ENCODE data around the gene IGFBP5. TPM values are rescaled to one million over a fixed set of nuclear protein-coding genes. Genes with fewer than 3 reads are reported as not detected.

The IGFBP5 gene
- total RNA-seq, 1 experiment from 2014 or later: not detected

- H3K79me2 ChIP-seq (ENCODE audit: low read length): no peaks in the 10 kb centered on the region
- no peak overlapping the region for H3K27ac ChIP-seq (ENCODE audit: low read length)
- no peak overlapping the region for H3K4me2 ChIP-seq (ENCODE audit: low read depth, low read length, poor library complexity, severe bottlenecking)
- H3K4me3 ChIP-seq (ENCODE audit: low read length): no peak overlapping the region
- H2AFZ ChIP-seq (ENCODE audit: low read length): no peak overlapping the region
- H3K36me3 ChIP-seq (ENCODE audit: insufficient read depth, low read length): no peaks in the 10 kb centered on the region
- H4K20me1 ChIP-seq (ENCODE audit: insufficient read depth, low read depth, low read length): no peaks in the 10 kb centered on the region
- no peak overlapping the region for H3K9ac ChIP-seq (ENCODE audit: low read length)
- no peaks in the 10 kb centered on the region for H3K27me3 ChIP-seq (ENCODE audit: low read length)
- no peak for DNase-seq
- no peaks in the 10 kb centered on the region for H3K9me2 ChIP-seq (replicated peaks; ENCODE audit: insufficient read depth, low read length)
- H3K4me1 ChIP-seq (ENCODE audit: low read length): peaks cover 4% of the 10 kb centered on the region; the same call in 1 of the 2 replicates
- no peaks in the 10 kb centered on the region for H3K9me3 ChIP-seq (ENCODE audit: low read length)
Measured at GRCh38 chr2:216626875-216627245, 68.5 kb downstream of the IGFBP5 start.

- H3K9me3 ChIP-seq (ENCODE audit: low read length): no peaks in the 10 kb centered on the region
- no peak overlapping the region for H3K4me2 ChIP-seq (ENCODE audit: low read depth, low read length, poor library complexity, severe bottlenecking)
- no peaks in the 10 kb centered on the region for H4K20me1 ChIP-seq (ENCODE audit: insufficient read depth, low read depth, low read length)
- no peak overlapping the region for H3K9ac ChIP-seq (ENCODE audit: low read length)
- H3K36me3 ChIP-seq (ENCODE audit: insufficient read depth, low read length): no peaks in the 10 kb centered on the region
- no peak overlapping the region for H2AFZ ChIP-seq (ENCODE audit: low read length)
- no peaks in the 10 kb centered on the region for H3K27me3 ChIP-seq (ENCODE audit: low read length)
- DNase-seq: no peak
- no peak overlapping the region for H3K27ac ChIP-seq (ENCODE audit: low read length)
- H3K4me1 ChIP-seq (ENCODE audit: low read length): peaks cover 4% of the 10 kb centered on the region; the same call in 1 of the 2 replicates
- no peak overlapping the region for H3K4me3 ChIP-seq (ENCODE audit: low read length)
- H3K79me2 ChIP-seq (ENCODE audit: low read length): no peaks in the 10 kb centered on the region
- no peaks in the 10 kb centered on the region for H3K9me2 ChIP-seq (replicated peaks; ENCODE audit: insufficient read depth, low read length)
Measured at GRCh38 chr2:216626168-216626874, 69.0 kb downstream of the IGFBP5 start.

GRCh38 chr2:216624251-216624650, 71.1 kb downstream of the IGFBP5 start:
- Histone ChIP-seq H3K27ac (ENCODE audit: low read length) (no peak overlapping the region), H3K79me2 (ENCODE audit: low read length) (no peaks in the 10 kb centered on the region), H3K27me3 (ENCODE audit: low read length) (no peaks in the 10 kb centered on the region), H3K36me3 (ENCODE audit: insufficient read depth, low read length) (no peaks in the 10 kb centered on the region), H3K4me2 (ENCODE audit: low read depth, low read length, poor library complexity, severe bottlenecking) (no peak overlapping the region), H3K4me3 (ENCODE audit: low read length) (no peak overlapping the region), H3K4me1 (ENCODE audit: low read length) (peaks cover 4% of the 10 kb centered on the region; the same call in 1 of the 2 replicates), H3K9me2 (replicated peaks; ENCODE audit: insufficient read depth, low read length) (no peaks in the 10 kb centered on the region), H3K9me3 (ENCODE audit: low read length) (no peaks in the 10 kb centered on the region), H2AFZ (ENCODE audit: low read length) (no peak overlapping the region), H3K9ac (ENCODE audit: low read length) (no peak overlapping the region), H4K20me1 (ENCODE audit: insufficient read depth, low read depth, low read length) (no peaks in the 10 kb centered on the region)
- DNase-seq: no peak

- no peaks in the 10 kb centered on the region for H3K36me3 ChIP-seq (ENCODE audit: insufficient read depth, low read length)
- no peak overlapping the region for H3K9ac ChIP-seq (ENCODE audit: low read length)
- H2AFZ ChIP-seq (ENCODE audit: low read length): no peak overlapping the region
- H4K20me1 ChIP-seq (ENCODE audit: insufficient read depth, low read depth, low read length): no peaks in the 10 kb centered on the region
- no peaks in the 10 kb centered on the region for H3K9me3 ChIP-seq (ENCODE audit: low read length)
- peaks cover 4% of the 10 kb centered on the region; the same call in 1 of the 2 replicates for H3K4me1 ChIP-seq (ENCODE audit: low read length)
- H3K27me3 ChIP-seq (ENCODE audit: low read length): no peaks in the 10 kb centered on the region
- no peak overlapping the region for H3K4me2 ChIP-seq (ENCODE audit: low read depth, low read length, poor library complexity, severe bottlenecking)
- no peak for DNase-seq
- H3K27ac ChIP-seq (ENCODE audit: low read length): no peak overlapping the region
- no peaks in the 10 kb centered on the region for H3K9me2 ChIP-seq (replicated peaks; ENCODE audit: insufficient read depth, low read length)
- H3K4me3 ChIP-seq (ENCODE audit: low read length): no peak overlapping the region
- no peaks in the 10 kb centered on the region for H3K79me2 ChIP-seq (ENCODE audit: low read length)
Measured at GRCh38 chr2:216622526-216622925, 72.8 kb downstream of the IGFBP5 start.

Other genes starting within 250 kb of the IGFBP5 start
- gene RPL37A, start 196.7 kb downstream of the IGFBP5 start, total RNA-seq (2014; rRNA removed; shearing (Covaris generic); ENCODE audit: low replicate concordance): 5,590 and 7,287 TPM in 2 replicates
- gene IGFBP2, start 62.1 kb downstream of the IGFBP5 start, total RNA-seq (2014; rRNA removed; shearing (Covaris generic); ENCODE audit: low replicate concordance): not detected in 2 replicates
- gene TNP1, start 164.5 kb upstream of the IGFBP5 start, total RNA-seq (2014; rRNA removed; shearing (Covaris generic); ENCODE audit: low replicate concordance): not detected in 2 replicates

Measured in Karpas-422 (cell line).